GM12891 (cell line): ENCODE measurements around the gene KCNMA1.

Experiments
- PAX5 ChIP-seq: IDR thresholded peaks from 2 replicates; pipeline ENCODE4 v1.6.1; 2011; ENCODE audit warnings: low read length, moderate library complexity, mild to moderate bottlenecking; ENCODE audit not compliant: insufficient read depth, severe bottlenecking
- POLR2A ChIP-seq: IDR thresholded peaks from 2 replicates; pipeline ENCODE4 v1.6.1; 2011; ENCODE audit warnings: low read depth, low read length, control low read depth
- POLR2AphosphoS5 ChIP-seq: IDR thresholded peaks from 2 replicates; pipeline ENCODE4 v1.6.1; 2011; ENCODE audit warnings: low read depth, low read length, control low read depth
- POU2F2 ChIP-seq: IDR thresholded peaks from 2 replicates; pipeline ENCODE4 v1.6.1; 2011; ENCODE audit warnings: low read depth, mild to moderate bottlenecking, control low read depth, low read length, moderate library complexity
- SPI1 ChIP-seq: IDR thresholded peaks from 2 replicates; pipeline ENCODE4 v1.6.1; 2011; ENCODE audit warnings: low read depth, low read length, control low read depth
- TAF1 ChIP-seq: IDR thresholded peaks from 2 replicates; pipeline ENCODE4 v1.6.1; 2011; ENCODE audit warnings: low read depth, low read length, control low read depth

- TF ChIP-seq POLR2AphosphoS5 (no peak), POLR2A (no peak), TAF1 (no peak), PAX5 (no peak), SPI1 (no peak), POU2F2 (no peak)
Measured at GRCh38 chr10:77463499-77463898, 174.1 kb downstream of the KCNMA1 start.
